NT2/D1 (cell line): ENCODE measurements around the gene TNFAIP8.

ENCODE experiments used
- SUZ12 ChIP-seq: IDR thresholded peaks from 2 replicates; pipeline ENCODE4 v1.6.1; 2011; ENCODE audit not compliant: insufficient read length, insufficient read depth; ENCODE audit errors: extremely low read depth
- YY1 ChIP-seq: IDR thresholded peaks from 2 replicates; pipeline ENCODE4 v1.6.1; 2011; ENCODE audit not compliant: insufficient read length, insufficient read depth
- ZNF274 ChIP-seq: IDR thresholded peaks from 2 replicates; pipeline ENCODE4 v1.6.1; 2011; ENCODE audit warnings: mild to moderate bottlenecking, low read depth, low read length

GRCh38 chr5:119324842-119325241 lies 31.0 kb upstream of the TNFAIP8 start:
- TF ChIP-seq SUZ12 (no peak), YY1 (no peak), ZNF274 (no peak)
